HepG2 (cell line): ENCODE results near the gene BLID. TPM values are rescaled to one million over a fixed set of nuclear protein-coding genes. Genes with fewer than 3 reads are reported as not detected.

Experiments used
- ATF5 ChIP-seq: sonication (generic); formaldehyde crosslinking; IDR thresholded peaks from 2 replicates; pipeline ENCODE4 v1.4.0; 2020; ENCODE audit warnings: mild to moderate bottlenecking, low read depth, missing genetic modification reagents
- BRF2 ChIP-seq: sonication (generic); formaldehyde crosslinking; IDR thresholded peaks from 2 replicates; pipeline ENCODE4 v1.8.1; 2022; ENCODE audit warnings: mild to moderate bottlenecking, missing genetic modification reagents
- E2F5 ChIP-seq: sonication (generic); formaldehyde crosslinking; conservative IDR thresholded peaks from 2 replicates; pipeline ENCODE4 v1.4.0; 2020; ENCODE audit warnings: missing genetic modification reagents
- HMGXB4 ChIP-seq, 2 experiments: sonication (generic) in 1 of 2; formaldehyde crosslinking in 1 of 2; IDR thresholded peaks; 2 replicates each; pipeline versions ENCODE4 v1.4.0 to v1.6.1; 2018 to 2020; ENCODE audit warnings: missing genetic modification reagents in 2 of 2, borderline replicate concordance in 1 of 2, low read depth in 1 of 2, mild to moderate bottlenecking in 1 of 2, missing biosample characterization in 1 of 2
- HNRNPH1 ChIP-seq: fragments of 200-400 bp; formaldehyde crosslinking; optimal IDR thresholded peaks from 2 replicates; pipeline ENCODE3; 2017; ENCODE audit warnings: mild to moderate bottlenecking, low read depth, low read length
- MXD1 ChIP-seq: sonication (generic); formaldehyde crosslinking; IDR thresholded peaks from 2 replicates; pipeline ENCODE4 v1.4.0; 2020; ENCODE audit warnings: mild to moderate bottlenecking, missing genetic modification reagents
- TEAD3 ChIP-seq: optimal IDR thresholded peaks from 2 replicates; pipeline ENCODE3; 2016; ENCODE audit warnings: borderline replicate concordance
- ZNF10 ChIP-seq: sonication (generic); formaldehyde crosslinking; IDR thresholded peaks from 2 replicates; pipeline ENCODE4 v1.4.0; 2020; ENCODE audit warnings: mild to moderate bottlenecking, low read depth, missing genetic modification reagents, borderline replicate concordance
- ZNF737 ChIP-seq: sonication (generic); formaldehyde crosslinking; IDR thresholded peaks from 2 replicates; pipeline ENCODE4 v1.5.0; 2020; ENCODE audit warnings: missing genetic modification reagents, mild to moderate bottlenecking, borderline replicate concordance
- ZNF83 ChIP-seq: sonication (generic); formaldehyde crosslinking; IDR thresholded peaks from 2 replicates; pipeline ENCODE4 v1.4.0; 2020; ENCODE audit warnings: missing genetic modification reagents, mild to moderate bottlenecking, borderline replicate concordance
- polyA plus RNA-seq, 8 experiments: library from polyadenylated mRNA; depleted of rRNA in 3 of 8; stranded (reverse) in 7 of 8; unstranded in 1 of 8; fragments of >200 nt; fragmentation: Illumina TruSeq in 4 of 8; extraction: Trizol in 4 of 8; gene quantifications; 2 replicates each; pipeline versions ENCODE4 v1.2.1 to v1.2.3, GENCODE V29; 2011 to 2016; ENCODE audit warnings: low read depth in 4 of 8, missing spikeins in 1 of 8, mixed read lengths in 1 of 8; ENCODE audit not compliant: insufficient read depth in 1 of 8
- total RNA-seq, 5 experiments: library from RNA; depleted of rRNA; stranded (reverse); fragments of >200 nt; fragmentation: Illumina TruSeq; extraction: Trizol; gene quantifications; 2 replicates each; pipeline ENCODE4 v1.2.3, GENCODE V29; 2016; ENCODE audit warnings: low read depth in 1 of 5

BLID gene
- total and polyA plus RNA-seq, 2 of the 13 experiments (the other 11 are each of a cell fraction or from before 2014, with no cell fraction given), result not detected

GRCh38 chr11:122154227-122154626 is 38.2 kb upstream of the BLID start (continued):
- TF ChIP-seq ZNF83 (CRISPR knock-in tag), result no peak
- no peak for TF ChIP-seq MXD1 (CRISPR knock-in tag)
- TF ChIP-seq ATF5, result no peak
- TF ChIP-seq HMGXB4 (CRISPR knock-in tag; IDR thresholded peaks at IDR 0.05; ENCODE audit: borderline replicate concordance in 1 of 2, low read depth in 1 of 2), result no peak
- no peak for TF ChIP-seq ZNF10
- TF ChIP-seq HNRNPH1, result no peak
- no peak for TF ChIP-seq BRF2 (CRISPR knock-in tag)
- TF ChIP-seq E2F5 (CRISPR knock-in tag), result no peak
- no peak for TF ChIP-seq ZNF737
- TF ChIP-seq TEAD3 (CRISPR knock-in tag), result no peak
